Embryonic facial prominence (tissue), 1 donor: ENCODE data around the gene UBE2V1.

Experiments used
- DNase-seq: peaks from one replicate; pipeline ENCODE4 v3.0.0-alpha.2; 2016; ENCODE audit errors: extremely low spot score

UBE2V1 gene

DNA sequence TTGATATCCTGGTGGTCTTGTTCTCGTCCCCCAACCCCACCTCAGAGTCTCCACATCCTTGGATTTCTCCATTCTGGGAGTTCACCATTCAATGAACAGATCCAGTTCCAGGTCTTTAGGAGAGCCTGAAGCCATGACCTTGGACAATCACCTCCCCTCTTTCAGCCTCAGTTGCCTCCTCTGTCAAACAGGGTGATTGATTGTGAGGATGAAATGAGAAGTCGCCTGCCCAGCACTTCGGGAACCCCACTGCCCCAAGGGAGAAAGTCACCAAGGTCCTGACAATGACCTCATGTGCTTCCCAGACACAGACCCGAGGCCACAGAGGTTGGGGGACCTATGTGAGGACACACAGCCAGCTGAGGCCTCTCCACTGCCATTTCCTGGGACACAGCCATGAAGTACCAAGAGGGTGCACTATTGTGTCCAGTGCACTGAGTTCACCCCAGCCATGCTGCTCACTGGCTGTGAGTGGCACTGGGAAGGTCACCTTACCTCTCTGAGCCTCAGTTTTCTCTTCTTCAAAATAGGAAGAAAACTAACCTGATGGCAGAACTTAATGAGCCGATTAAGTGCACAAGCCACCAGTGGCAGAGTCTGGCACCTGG lies 68.5 kb downstream of the UBE2V1 start:
- DNase-seq: no peak

- no peak for DNase-seq
Measured at GRCh38 chr20:50043573-50044352, 69.2 kb downstream of the UBE2V1 start.

- DNase-seq: no peak
Measured at GRCh38 chr20:50042370-50043313, 70.3 kb downstream of the UBE2V1 start.

- DNase-seq: no peak
Measured at GRCh38 chr20:50041246-50041873, 71.6 kb downstream of the UBE2V1 start.

GRCh38 chr20:50040432-50041245 lies 72.3 kb downstream of the UBE2V1 start:
- DNase-seq: no peak

DNA sequence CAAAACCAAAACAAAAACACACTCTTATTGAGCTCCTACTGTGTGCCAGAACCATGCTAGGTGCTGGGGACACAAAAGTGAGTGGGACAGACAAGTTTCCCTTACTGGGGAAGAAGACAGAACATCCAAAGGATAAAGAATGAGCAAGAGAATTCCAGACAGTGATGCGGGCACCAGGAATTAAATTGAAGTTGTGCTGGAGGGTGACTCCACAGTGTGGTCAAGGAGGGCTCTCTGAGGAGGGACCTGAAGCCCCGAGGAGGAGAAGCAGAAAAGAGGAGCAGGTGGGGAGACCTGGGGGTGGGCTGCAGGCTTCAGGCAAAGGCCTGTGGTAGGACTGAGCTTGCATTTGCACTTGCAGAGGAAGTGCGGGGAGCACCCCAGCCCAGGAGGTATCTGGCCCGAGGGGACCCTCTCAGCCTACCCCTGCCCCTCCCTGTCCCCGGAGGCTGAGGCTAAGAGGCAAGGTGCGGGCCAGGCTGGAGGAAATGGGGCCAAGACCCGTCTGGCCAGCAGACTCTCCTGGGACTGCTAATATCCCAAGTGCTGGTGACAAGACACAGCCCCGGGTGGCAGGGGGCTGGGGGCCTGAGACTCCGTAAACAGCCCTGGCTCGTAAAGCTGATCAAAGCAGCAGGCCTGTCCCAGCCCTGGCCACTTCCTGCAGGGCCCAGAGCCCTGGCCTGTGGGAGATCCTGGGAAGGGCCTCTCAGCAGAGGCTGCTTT lies 73.1 kb downstream of the UBE2V1 start:
- DNase-seq: no peak

DNA sequence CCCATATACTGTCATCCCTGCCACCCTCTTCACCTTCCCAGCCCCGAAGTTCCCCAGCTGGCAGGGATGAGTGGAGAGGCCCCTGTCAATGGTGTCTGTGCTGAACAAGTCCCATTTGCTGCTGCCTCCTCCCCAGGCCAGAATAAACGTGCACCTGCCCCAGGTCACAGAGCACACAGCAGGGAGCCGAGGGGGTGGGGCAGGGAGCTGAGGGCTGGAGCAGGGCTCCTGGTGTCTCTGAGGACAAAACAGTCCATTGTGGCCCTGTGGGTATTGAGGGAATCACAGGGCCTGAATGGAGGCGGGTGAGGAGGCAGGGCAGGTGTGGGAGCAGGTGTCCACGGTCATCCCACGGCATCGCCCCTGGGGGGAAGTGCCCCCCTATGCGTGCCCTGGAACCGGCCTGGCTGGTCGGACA lies 74.4 kb downstream of the UBE2V1 start:
- DNase-seq: no peak

- no peak for DNase-seq
Measured at GRCh38 chr20:50038169-50038568, 74.8 kb downstream of the UBE2V1 start.

DNA sequence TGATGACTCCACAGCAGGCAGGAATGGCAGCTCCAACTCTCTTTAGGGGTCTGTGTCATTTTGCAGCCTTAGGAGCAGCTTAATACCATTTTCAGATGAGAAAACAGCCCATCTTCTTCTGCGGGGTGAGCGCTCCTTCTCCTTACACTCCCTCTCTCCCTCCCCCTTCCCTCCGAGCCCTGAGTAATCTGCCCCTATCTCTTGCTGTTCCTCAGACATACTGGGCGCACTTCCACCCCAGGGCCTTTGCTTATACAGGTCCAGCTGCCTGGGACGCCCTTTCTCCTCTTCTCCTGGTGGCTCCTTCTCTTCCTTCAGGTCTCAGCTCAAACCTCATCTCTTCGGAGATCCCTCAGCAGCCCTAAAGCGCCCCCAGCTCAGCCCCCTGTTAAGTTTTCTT lies 75.4 kb downstream of the UBE2V1 start:
- no peak for DNase-seq

GRCh38 chr20:50037123-50037522 lies 75.8 kb downstream of the UBE2V1 start:
- no peak for DNase-seq

DNA sequence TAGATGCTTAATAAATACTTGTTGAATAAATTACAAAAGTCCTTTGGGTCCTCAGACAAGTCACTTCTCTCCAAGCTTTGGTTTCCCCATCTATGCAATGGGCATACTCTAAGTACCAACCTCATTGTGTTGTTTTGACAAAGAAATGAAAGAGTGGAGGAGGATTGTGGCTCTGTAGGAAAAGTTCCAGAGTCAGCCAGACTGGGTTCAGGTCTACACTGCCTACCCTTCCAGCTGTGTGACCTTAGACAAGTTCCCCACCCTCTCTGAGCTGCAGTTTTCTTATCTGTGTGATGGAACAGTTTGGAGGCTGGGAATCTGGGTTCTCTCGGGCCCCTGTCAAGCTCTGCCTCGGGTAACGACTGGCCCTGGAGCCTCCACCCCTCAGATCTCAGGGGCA lies 76.2 kb downstream of the UBE2V1 start:
- DNase-seq: no peak

DNA sequence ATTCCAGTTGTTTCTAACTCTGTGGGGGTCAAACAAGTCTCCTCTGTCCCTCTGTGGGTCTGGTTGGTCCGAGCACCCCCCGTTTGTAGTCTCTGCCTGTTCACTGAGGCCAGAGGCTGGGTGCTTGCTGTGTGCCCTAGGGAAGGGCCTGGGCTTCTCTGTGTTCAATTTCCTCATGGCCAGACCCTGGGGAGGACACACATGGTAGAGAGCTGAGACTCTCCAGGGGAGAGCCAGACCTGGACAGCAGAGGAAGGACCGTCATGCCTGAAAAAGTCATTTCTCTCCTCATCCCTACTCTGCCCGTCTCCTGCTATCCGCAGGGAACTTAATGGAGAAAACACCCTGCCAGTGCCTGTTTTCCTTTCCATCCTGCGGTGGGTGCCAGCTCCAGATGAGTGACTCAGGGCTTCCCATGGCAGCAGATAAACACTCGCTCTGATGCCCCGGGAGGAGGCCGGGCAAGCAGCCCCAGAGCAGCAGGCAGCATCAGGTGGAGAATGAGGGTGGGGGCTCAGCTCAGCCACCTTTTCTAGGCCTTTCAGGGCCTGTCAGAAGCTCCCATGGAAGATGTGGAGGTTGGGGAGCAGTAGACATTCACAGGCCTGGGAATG lies 78.3 kb downstream of the UBE2V1 start:
- DNase-seq: no peak

DNA sequence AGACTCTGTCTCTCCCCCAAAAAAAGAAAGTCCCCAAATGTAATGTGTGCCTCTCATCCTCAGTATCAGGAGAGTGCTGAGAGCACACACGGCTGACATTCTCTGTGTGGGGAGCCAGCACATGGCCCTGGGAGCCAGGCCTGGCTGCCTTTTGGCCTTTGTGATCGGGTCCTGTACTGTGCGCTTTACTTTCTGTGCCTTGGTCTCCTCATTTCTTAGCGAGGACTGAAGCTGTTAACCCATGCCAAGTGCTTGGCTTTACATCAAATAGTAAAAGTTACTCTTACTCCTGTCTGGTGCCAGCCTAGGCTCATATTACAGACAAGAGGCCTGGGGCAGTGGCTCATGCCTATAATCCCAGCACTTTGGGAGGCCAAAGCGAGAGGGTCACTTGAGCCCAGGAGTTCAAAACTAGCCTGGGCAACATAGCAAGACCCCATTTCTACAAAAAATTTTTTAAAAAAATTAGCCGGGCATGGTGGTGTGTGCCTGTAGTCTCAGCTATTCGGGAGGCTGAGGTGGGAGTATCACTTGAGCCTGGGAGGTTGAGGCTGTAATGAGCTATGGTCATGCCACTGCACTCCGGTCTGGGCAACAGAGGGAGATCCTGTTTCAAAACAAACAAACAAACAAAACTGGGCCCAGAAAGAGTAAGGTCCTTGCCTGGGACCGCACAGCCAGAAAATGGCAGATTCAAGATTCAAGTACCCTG lies 79.8 kb downstream of the UBE2V1 start:
- DNase-seq: no peak
